Ishikawa (cell line): ENCODE results near the gene TBX1.

ENCODE experiments used
- CEBPB ChIP-seq: IDR thresholded peaks from 2 replicates; pipeline ENCODE4 v1.6.1; 2012
- CREB1 ChIP-seq: IDR thresholded peaks from 2 replicates; pipeline ENCODE4 v1.6.1; 2012; ENCODE audit warnings: low read depth
- EGR1 ChIP-seq: IDR thresholded peaks from 2 replicates; pipeline ENCODE4 v1.6.1; 2012
- EP300 ChIP-seq: IDR thresholded peaks from 2 replicates; pipeline ENCODE4 v1.6.1; 2012; ENCODE audit warnings: borderline replicate concordance
- FOXM1 ChIP-seq: IDR thresholded peaks from 2 replicates; pipeline ENCODE4 v1.6.1; 2012; ENCODE audit warnings: low read depth, borderline replicate concordance
- NFIC ChIP-seq: IDR thresholded peaks from 2 replicates; pipeline ENCODE4 v1.6.1; 2012
- RAD21 ChIP-seq: IDR thresholded peaks from 2 replicates; pipeline ENCODE4 v1.6.1; 2012; ENCODE audit warnings: low read depth
- TAF1 ChIP-seq: IDR thresholded peaks from 2 replicates; pipeline ENCODE4 v1.6.1; 2012; ENCODE audit warnings: low read depth, mild to moderate bottlenecking
- TCF12 ChIP-seq: IDR thresholded peaks from 2 replicates; pipeline ENCODE4 v1.6.1; 2012; ENCODE audit warnings: low read depth
- TEAD4 ChIP-seq: IDR thresholded peaks from 2 replicates; pipeline ENCODE4 v1.6.1; 2012
- YY1 ChIP-seq: IDR thresholded peaks from 2 replicates; pipeline ENCODE4 v1.6.1; 2012; ENCODE audit warnings: low read depth
- ZBTB7A ChIP-seq: IDR thresholded peaks from 2 replicates; pipeline ENCODE4 v1.6.1; 2012; ENCODE audit warnings: low read depth
- TF ChIP-seq, protein P1 (sequence below): IDR thresholded peaks from 2 replicates; pipeline ENCODE4 v1.6.1; 2012
- TF ChIP-seq, protein P2 (sequence below): IDR thresholded peaks from 2 replicates; pipeline ENCODE4 v1.6.1; 2012; ENCODE audit warnings: low read depth, mild to moderate bottlenecking
- TF ChIP-seq, protein P3 (sequence below): IDR thresholded peaks from 2 replicates; pipeline ENCODE4 v1.6.1; 2012

TBX1 gene

DNA sequence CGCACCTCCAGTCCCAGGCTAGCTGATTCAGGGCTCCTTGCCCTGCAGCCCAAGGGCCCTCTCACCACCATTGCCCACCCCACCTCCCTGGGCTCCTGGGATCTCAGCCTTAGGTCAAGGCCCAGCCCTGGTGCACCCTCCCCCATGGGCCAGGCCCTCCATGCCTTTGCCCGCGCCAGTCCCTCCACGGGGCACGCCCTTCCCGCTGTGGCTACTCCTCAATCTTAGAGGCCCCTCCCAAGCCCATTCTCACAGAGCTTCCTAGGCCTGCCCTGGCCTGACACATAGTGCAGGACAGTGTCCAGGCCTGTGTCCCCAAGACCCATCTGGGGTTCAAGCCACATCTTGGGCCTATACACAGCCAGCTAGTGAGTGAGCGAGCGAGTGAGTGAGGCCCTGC is 30.4 kb upstream of the TBX1 start:
- no peak for TF ChIP-seq EGR1
- no peak for TF ChIP-seq EP300
- no peak for TF ChIP-seq CREB1
- TF ChIP-seq, protein P1, sequence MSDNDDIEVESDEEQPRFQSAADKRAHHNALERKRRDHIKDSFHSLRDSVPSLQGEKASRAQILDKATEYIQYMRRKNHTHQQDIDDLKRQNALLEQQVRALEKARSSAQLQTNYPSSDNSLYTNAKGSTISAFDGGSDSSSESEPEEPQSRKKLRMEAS, result no peak
- no peak for TF ChIP-seq TCF12
- TF ChIP-seq ZBTB7A, result no peak
- TF ChIP-seq, protein P2, sequence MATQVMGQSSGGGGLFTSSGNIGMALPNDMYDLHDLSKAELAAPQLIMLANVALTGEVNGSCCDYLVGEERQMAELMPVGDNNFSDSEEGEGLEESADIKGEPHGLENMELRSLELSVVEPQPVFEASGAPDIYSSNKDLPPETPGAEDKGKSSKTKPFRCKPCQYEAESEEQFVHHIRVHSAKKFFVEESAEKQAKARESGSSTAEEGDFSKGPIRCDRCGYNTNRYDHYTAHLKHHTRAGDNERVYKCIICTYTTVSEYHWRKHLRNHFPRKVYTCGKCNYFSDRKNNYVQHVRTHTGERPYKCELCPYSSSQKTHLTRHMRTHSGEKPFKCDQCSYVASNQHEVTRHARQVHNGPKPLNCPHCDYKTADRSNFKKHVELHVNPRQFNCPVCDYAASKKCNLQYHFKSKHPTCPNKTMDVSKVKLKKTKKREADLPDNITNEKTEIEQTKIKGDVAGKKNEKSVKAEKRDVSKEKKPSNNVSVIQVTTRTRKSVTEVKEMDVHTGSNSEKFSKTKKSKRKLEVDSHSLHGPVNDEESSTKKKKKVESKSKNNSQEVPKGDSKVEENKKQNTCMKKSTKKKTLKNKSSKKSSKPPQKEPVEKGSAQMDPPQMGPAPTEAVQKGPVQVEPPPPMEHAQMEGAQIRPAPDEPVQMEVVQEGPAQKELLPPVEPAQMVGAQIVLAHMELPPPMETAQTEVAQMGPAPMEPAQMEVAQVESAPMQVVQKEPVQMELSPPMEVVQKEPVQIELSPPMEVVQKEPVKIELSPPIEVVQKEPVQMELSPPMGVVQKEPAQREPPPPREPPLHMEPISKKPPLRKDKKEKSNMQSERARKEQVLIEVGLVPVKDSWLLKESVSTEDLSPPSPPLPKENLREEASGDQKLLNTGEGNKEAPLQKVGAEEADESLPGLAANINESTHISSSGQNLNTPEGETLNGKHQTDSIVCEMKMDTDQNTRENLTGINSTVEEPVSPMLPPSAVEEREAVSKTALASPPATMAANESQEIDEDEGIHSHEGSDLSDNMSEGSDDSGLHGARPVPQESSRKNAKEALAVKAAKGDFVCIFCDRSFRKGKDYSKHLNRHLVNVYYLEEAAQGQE, result no peak
- TF ChIP-seq YY1, result no peak

DNA sequence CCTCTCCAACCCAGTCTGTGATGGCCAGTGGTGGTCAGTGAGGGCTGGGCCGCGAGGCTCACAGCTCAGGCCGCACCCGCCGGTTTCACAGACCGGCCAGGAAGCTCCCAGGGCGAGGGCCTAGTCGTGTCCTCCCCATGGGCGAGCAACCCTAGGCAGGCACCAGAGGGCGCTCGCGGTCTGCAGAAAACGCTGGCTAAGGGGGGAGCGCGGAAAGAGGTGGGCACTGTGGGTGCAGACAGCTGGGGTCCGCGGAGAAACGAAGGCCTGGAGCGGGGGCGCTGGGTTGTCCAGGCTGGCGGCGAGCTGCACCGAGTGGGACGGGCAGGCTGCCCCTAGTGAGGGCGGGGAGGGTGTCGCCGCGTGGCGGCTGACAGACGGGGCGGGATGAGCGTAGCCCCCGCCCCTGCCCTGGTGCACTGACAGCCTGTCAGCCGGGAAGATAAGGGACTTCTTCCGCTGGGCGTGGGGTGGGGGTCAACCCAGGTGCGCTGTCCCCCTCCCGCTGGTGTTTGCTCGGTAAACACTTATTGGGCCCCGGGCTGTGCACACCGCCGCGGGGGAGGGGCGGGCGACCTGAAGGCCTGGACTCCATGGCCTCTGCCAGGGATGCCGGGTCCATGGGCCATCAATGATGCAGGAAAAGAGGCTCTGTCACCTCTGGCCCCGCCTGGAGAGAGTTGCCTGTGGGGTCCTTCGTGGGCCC is 29.8 kb upstream of the TBX1 start:
- TF ChIP-seq EGR1 (no peak), FOXM1 (no peak), TCF12 (no peak; the same call in 1 of the 2 replicates), RAD21 (peak; percentile 99)
- TF ChIP-seq, protein P1, result peak; percentile 28; the same call in 1 of the 2 replicates
- TF ChIP-seq, protein P2, result no peak

DNA sequence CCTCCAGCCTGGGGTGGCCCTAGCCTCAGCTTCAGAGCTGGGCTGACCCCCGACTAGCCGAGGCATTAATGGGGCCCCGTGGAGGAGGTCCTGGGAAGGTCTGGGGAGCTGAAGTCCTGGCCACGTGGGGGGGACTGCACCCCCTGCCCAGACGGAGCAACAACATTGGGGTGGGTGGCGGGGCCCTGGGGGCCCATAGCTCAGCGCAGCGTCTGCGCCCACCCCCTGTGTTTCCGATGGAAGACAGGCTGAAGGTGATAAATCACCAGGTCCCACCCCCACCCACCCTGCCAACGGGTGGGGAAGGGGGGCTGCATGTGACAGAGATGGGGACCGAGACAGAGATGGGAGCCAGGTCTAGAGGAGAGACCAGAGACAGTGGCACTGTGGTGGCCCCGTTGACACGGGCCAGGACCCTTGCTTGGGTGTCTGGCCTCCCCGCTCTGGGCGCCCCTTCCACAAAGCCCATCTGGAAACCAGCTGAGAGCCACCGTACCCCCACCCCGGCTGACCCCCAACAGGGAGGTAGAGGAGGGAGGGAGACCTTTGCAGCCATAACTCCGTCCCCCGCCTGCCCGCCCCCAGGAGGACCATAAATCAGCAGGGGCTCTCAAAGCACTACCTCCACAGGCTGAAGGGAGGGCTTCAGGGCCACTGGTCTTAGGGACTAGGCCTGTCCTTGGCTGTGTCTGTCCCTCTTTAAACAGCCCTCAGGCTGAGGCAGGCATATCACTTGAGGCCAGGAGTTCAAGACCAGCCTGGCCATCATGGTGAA is 29.0 kb upstream of the TBX1 start:
- no peak for TF ChIP-seq TEAD4
- no peak for TF ChIP-seq FOXM1
- TF ChIP-seq YY1, result no peak
- TF ChIP-seq EGR1, result no peak
- TF ChIP-seq RAD21, result no peak
- TF ChIP-seq, protein P3, sequence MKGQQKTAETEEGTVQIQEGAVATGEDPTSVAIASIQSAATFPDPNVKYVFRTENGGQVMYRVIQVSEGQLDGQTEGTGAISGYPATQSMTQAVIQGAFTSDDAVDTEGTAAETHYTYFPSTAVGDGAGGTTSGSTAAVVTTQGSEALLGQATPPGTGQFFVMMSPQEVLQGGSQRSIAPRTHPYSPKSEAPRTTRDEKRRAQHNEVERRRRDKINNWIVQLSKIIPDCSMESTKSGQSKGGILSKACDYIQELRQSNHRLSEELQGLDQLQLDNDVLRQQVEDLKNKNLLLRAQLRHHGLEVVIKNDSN, result no peak
- no peak for TF ChIP-seq CREB1
- no peak for TF ChIP-seq NFIC
- no peak for TF ChIP-seq CEBPB
- no peak for TF ChIP-seq EP300
- no peak for TF ChIP-seq TAF1
- no peak for TF ChIP-seq ZBTB7A
- TF ChIP-seq, protein P2, result no peak
- TF ChIP-seq, protein P1, result no peak
- no peak for TF ChIP-seq TCF12

DNA sequence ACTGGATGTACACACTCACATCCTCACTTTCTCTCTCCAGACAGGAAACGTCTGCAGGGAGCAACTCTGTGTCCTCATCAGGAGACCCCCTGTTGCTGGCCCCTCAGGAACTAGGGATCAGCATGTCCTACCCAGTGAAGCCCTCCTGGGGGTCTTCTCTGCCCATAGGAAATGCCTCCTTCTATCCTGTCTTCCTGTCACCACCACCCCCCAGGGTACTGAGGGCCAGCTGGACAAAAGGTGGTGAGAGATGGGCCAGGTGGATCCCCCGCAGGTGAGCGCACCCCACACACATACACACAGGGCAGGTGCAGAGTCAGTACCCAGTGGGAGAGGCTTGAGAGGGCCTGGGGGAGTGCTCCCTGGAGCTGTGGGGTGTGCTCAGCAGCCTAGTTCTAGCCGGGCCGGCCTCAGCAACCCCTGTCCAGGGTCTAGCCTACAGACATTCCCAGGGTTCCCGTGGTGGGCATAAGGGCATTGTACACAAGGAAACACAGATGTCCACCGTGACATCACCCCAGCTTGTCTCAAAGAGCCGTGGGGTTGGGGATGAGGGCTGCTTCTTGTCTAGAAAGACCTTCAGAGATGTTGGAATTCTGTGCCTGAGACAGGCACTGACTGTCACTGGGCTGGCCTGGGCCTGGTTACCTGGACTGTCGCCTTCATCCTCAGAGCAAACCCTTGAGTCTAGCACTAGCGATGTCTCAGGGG is 28.0 kb upstream of the TBX1 start:
- TF ChIP-seq TAF1, result no peak
- TF ChIP-seq EP300, result no peak
- TF ChIP-seq ZBTB7A, result no peak
- no peak for TF ChIP-seq FOXM1
- TF ChIP-seq CREB1, result no peak
- TF ChIP-seq, protein P2, result no peak
- TF ChIP-seq YY1, result no peak
- TF ChIP-seq, protein P3, result no peak
- TF ChIP-seq TEAD4, result no peak
- TF ChIP-seq CEBPB, result no peak
